ENCODE measurements around the gene UTP3. TPM values are rescaled to one million over a fixed set of nuclear protein-coding genes. Genes with fewer than 3 reads are reported as not detected.
A peak's percentile ranks its signal among the peaks of the same experiment; 100 is the strongest.

UTP3 gene
- total and polyA plus RNA-seq, 9 of the 15 experiments (the other 6 are each of a cell fraction or from before 2014, with no cell fraction given) = 11.9 to 69.3 (median 34.0) TPM

- TF ChIP-seq NCOA2 (IDR thresholded peaks at IDR 0.05; ENCODE audit: partially characterized antibody in 2 of 2) (no peak), NKRF (IDR thresholded peaks at IDR 0.05; ENCODE audit: borderline replicate concordance) (peak; percentile 62; the same call in 1 of the 2 replicates), E2F6 (IDR thresholded peaks at IDR 0.05; ENCODE audit: borderline replicate concordance in 1 of 2, extremely low read depth in 1 of 2, insufficient read depth in 1 of 2, insufficient read length in 1 of 2, low read depth in 1 of 2, low read length in 1 of 2, poor library complexity in 1 of 2, severe bottlenecking in 1 of 2) (peak; percentile 93), STAT5B (CRISPR knock-in tag; IDR thresholded peaks at IDR 0.05) (no peak), ZNF165 (CRISPR knock-in tag; IDR thresholded peaks at IDR 0.05; ENCODE audit: borderline replicate concordance) (no peak), ZNF830 (CRISPR knock-in tag; IDR thresholded peaks at IDR 0.05) (no peak), PML (IDR thresholded peaks at IDR 0.05; ENCODE audit: low read length) (no peak), HIVEP1 (CRISPR knock-in tag; IDR thresholded peaks at IDR 0.05) (no peak), SREBF2 (CRISPR knock-in tag; IDR thresholded peaks at IDR 0.05) (no peak), TFE3 (CRISPR knock-in tag; IDR thresholded peaks at IDR 0.05) (no peak), ZNF518B (CRISPR knock-in tag; IDR thresholded peaks at IDR 0.05) (no peak), DIDO1 (tag; IDR thresholded peaks at IDR 0.05; ENCODE audit: low read depth) (no peak), RBM17 (IDR thresholded peaks at IDR 0.05; ENCODE audit: borderline replicate concordance, low read depth, low read length) (no peak), FOS (IDR thresholded peaks at IDR 0.05; ENCODE audit: extremely low read depth, insufficient read length) (no peak), XRCC4 (IDR thresholded peaks at IDR 0.05; ENCODE audit: extremely low read depth, insufficient read depth, insufficient read length) (no peak), SREBF1 (IDR thresholded peaks at IDR 0.05; ENCODE audit: borderline replicate concordance, low read depth, low read length) (no peak), ZNF586 (CRISPR knock-in tag; conservative IDR thresholded peaks at IDR 0.05) (no peak)
Measured at GRCh38 chr4:70705183-70706043, 17.1 kb downstream of the UTP3 start (continued).

Measured in K562 (cell line).